ENCODE data around the gene EMC10.

Gene EMC10

GRCh38 chr19:50464348-50464747 lies 12.0 kb upstream of the EMC10 start:
- H3K36me3 ChIP-seq (ENCODE audit: control insufficient read depth in 2 of 2, insufficient read depth in 1 of 2, low read length in 2 of 2), result no peaks in the 10 kb centered on the region
- no peak overlapping the region for H3K27ac ChIP-seq (ENCODE audit: extremely low read depth, low read depth, low read length)
- ChIA-PET POLR2A (interaction anchor here (0.5 to 1.7 kb wide), 3 partner anchors 10 to 535 kb away, joined by 3 to 5 read pairs (median 3); partner anchors contain the start of gene POLD1), CTCF (interaction anchor here (0.6 to 4.7 kb wide), 10 partner anchors 12 to 380 kb away, joined by 3 to 38 read pairs (median 4); partner anchors contain the start of genes EMC10, GARIN5A and NR1H2)
- no peaks in the 10 kb centered on the region for H3K4me1 ChIP-seq (ENCODE audit: control insufficient read depth, insufficient read depth, low read length)
- no peaks in the 10 kb centered on the region for H3K9me3 ChIP-seq (ENCODE audit: control insufficient read depth, insufficient read depth, low read depth, low read length)
- TF ChIP-seq ZNF133 (tag by site-specific recombination; IDR thresholded peaks at IDR 0.05) (no peak), PRDM2 (tag by site-specific recombination; IDR thresholded peaks at IDR 0.05; ENCODE audit: borderline replicate concordance) (no peak), PATZ1 (tag by site-specific recombination; IDR thresholded peaks at IDR 0.05) (no peak), ZNF585B (tag by site-specific recombination; IDR thresholded peaks at IDR 0.05) (no peak), ZBTB21 (tag by site-specific recombination; IDR thresholded peaks at IDR 0.05) (no peak), SP2 (tag by site-specific recombination; IDR thresholded peaks at IDR 0.05) (no peak), ZBTB8A (tag by site-specific recombination; IDR thresholded peaks at IDR 0.05) (no peak), ZEB2 (tag by site-specific recombination; IDR thresholded peaks at IDR 0.05) (no peak), ZNF692 (tag by site-specific recombination; IDR thresholded peaks at IDR 0.05) (no peak), ZNF292 (tag by site-specific recombination; IDR thresholded peaks at IDR 0.05; ENCODE audit: borderline replicate concordance, low read depth) (no peak)
- TF ChIP-seq, protein P1, sequence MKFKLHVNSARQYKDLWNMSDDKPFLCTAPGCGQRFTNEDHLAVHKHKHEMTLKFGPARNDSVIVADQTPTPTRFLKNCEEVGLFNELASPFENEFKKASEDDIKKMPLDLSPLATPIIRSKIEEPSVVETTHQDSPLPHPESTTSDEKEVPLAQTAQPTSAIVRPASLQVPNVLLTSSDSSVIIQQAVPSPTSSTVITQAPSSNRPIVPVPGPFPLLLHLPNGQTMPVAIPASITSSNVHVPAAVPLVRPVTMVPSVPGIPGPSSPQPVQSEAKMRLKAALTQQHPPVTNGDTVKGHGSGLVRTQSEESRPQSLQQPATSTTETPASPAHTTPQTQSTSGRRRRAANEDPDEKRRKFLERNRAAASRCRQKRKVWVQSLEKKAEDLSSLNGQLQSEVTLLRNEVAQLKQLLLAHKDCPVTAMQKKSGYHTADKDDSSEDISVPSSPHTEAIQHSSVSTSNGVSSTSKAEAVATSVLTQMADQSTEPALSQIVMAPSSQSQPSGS (tag by site-specific recombination; IDR thresholded peaks at IDR 0.05; ENCODE audit: low read depth), result no peak
- TF ChIP-seq, protein P2, sequence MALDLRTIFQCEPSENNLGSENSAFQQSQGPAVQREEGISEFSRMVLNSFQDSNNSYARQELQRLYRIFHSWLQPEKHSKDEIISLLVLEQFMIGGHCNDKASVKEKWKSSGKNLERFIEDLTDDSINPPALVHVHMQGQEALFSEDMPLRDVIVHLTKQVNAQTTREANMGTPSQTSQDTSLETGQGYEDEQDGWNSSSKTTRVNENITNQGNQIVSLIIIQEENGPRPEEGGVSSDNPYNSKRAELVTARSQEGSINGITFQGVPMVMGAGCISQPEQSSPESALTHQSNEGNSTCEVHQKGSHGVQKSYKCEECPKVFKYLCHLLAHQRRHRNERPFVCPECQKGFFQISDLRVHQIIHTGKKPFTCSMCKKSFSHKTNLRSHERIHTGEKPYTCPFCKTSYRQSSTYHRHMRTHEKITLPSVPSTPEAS (tag by site-specific recombination; IDR thresholded peaks at IDR 0.05), result no peak
- H3K4me3 ChIP-seq (ENCODE audit: low read depth, low read length), result no peak overlapping the region

Measured in HEK293 (cell line).